HG02870 (cell line): ENCODE data around the gene ARID3A.
A peak's percentile ranks its signal among the peaks of the same experiment; 100 is the strongest.

ENCODE experiments used
- ATAC-seq: cut with Tn5 transposase; IDR thresholded peaks from one replicate; pipeline ENCODE4 v1.9.1; 2021; ENCODE audit warnings: mild to moderate bottlenecking, moderate library complexity; ENCODE audit not compliant: unreplicated experiment

ARID3A gene

GRCh38 chr19:984165-984967, 58.5 kb downstream of the ARID3A start, which contains the start of gene WDR18:
Gene WDR18 (plus strand): TSS chr19:984345. CDS start chr19:984354, 9 bp downstream.
- peak; percentile 68 for ATAC-seq

- no peak for ATAC-seq
These were observed 60.2 kb downstream of the ARID3A start for GRCh38 chr19:986083-986482.

- no peak for ATAC-seq
These were observed 62.2 kb downstream of the ARID3A start for GRCh38 chr19:988081-988480.

- no peak for ATAC-seq
These were observed 62.7 kb downstream of the ARID3A start for GRCh38 chr19:988510-988909.

GRCh38 chr19:989381-990081, 63.7 kb downstream of the ARID3A start:
- ATAC-seq, result no peak

GRCh38 chr19:990119-990571, 64.3 kb downstream of the ARID3A start:
- ATAC-seq, result no peak

- ATAC-seq, result no peak
These were observed 64.9 kb downstream of the ARID3A start for GRCh38 chr19:990746-991145.

GRCh38 chr19:991174-991931, 65.5 kb downstream of the ARID3A start:
- ATAC-seq, result no peak

- no peak for ATAC-seq
These were observed 66.3 kb downstream of the ARID3A start for GRCh38 chr19:991932-992669.

GRCh38 chr19:992670-993055, 66.8 kb downstream of the ARID3A start:
- ATAC-seq, result no peak

GRCh38 chr19:993361-993830, 67.6 kb downstream of the ARID3A start:
- ATAC-seq, result no peak

- no peak for ATAC-seq
These were observed 68.1 kb downstream of the ARID3A start for GRCh38 chr19:993831-994393.

- no peak for ATAC-seq
These were observed 68.7 kb downstream of the ARID3A start for GRCh38 chr19:994516-994915.

GRCh38 chr19:995051-995827, 69.4 kb downstream of the ARID3A start:
- ATAC-seq, result no peak

GRCh38 chr19:996051-996838, 70.4 kb downstream of the ARID3A start:
- ATAC-seq, result no peak

- no peak for ATAC-seq
These were observed 72.2 kb downstream of the ARID3A start for GRCh38 chr19:998064-998463.

GRCh38 chr19:999379-999719, 73.5 kb downstream of the ARID3A start:
- ATAC-seq, result no peak

GRCh38 chr19:1000095-1000494, 74.3 kb downstream of the ARID3A start, which contains the start of gene GRIN3B:
Gene GRIN3B (plus strand): TSS chr19:1000419. CDS start chr19:1000438, 19 bp downstream.
- no peak for ATAC-seq
